Measurements from ENCODE around the gene S1PR3. TPM values are rescaled to one million over a fixed set of nuclear protein-coding genes. Genes with fewer than 3 reads are reported as not detected.
A peak's percentile ranks its signal among the peaks of the same experiment; 100 is the strongest.

Gene S1PR3
- total and polyA plus RNA-seq, 4 donors, result 1.4 to 4.5 (median 2.9) TPM

DNA sequence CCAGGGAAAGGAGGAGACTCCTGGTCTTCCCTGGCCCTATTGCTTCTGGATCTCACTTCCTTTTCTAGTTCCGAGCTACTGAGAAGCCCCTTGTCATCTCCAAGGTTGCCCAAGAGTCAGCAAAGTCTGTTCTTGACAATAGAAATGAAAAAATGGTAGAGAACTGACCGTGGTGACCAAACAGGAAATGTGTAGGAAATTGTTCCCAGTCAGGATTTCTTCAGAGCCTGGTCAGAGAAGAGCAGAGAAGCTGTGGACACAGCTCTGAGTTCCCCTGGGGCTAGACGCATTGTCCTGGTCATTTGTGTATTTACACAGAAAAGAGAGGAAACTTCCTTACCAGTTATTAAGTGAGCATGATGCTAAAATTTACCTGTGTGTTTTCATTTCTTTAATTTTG lies 35.6 kb downstream of the S1PR3 start:
- Histone ChIP-seq H3K27ac (ENCODE audit: low read depth in 1 of 2, low read length in 2 of 2) (no peak overlapping the region), H3K9me3 (ENCODE audit: control insufficient read depth in 4 of 4, low read length in 3 of 4) (peaks cover 0 to 18% (median 3%) of the 10 kb centered on the region in 4 donors), H3K27me3 (ENCODE audit: control insufficient read depth in 4 of 4, insufficient read depth in 4 of 4, low read length in 3 of 4) (no peaks in the 10 kb centered on the region), H3K4me1 (ENCODE audit: control insufficient read depth in 4 of 4, insufficient read depth in 4 of 4, low read length in 3 of 4) (no peaks in the 10 kb centered on the region), H3K36me3 (ENCODE audit: control insufficient read depth in 4 of 4, insufficient read depth in 3 of 4, low read depth in 1 of 4, low read length in 3 of 4) (no peaks in the 10 kb centered on the region), H3K9ac (ENCODE audit: low read depth in 1 of 2, low read length in 2 of 2) (no peak overlapping the region), H3K4me3 (ENCODE audit: low read depth in 1 of 3, low read length in 3 of 3) (no peak overlapping the region)
- no peak for DNase-seq (ENCODE audit: low spot score)
- no peak for TF ChIP-seq RAD21 (IDR thresholded peaks at IDR 0.05)
- TF ChIP-seq, protein P1, sequence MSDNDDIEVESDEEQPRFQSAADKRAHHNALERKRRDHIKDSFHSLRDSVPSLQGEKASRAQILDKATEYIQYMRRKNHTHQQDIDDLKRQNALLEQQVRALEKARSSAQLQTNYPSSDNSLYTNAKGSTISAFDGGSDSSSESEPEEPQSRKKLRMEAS (IDR thresholded peaks at IDR 0.05), result peak; percentile 13
- TF ChIP-seq NR2F2 (IDR thresholded peaks at IDR 0.05), result no peak
- no peak for TF ChIP-seq HNF4A (conservative IDR thresholded peaks at IDR 0.05)
- no peak for TF ChIP-seq FOXA1 (IDR thresholded peaks at IDR 0.05)
- TF ChIP-seq, protein P2, sequence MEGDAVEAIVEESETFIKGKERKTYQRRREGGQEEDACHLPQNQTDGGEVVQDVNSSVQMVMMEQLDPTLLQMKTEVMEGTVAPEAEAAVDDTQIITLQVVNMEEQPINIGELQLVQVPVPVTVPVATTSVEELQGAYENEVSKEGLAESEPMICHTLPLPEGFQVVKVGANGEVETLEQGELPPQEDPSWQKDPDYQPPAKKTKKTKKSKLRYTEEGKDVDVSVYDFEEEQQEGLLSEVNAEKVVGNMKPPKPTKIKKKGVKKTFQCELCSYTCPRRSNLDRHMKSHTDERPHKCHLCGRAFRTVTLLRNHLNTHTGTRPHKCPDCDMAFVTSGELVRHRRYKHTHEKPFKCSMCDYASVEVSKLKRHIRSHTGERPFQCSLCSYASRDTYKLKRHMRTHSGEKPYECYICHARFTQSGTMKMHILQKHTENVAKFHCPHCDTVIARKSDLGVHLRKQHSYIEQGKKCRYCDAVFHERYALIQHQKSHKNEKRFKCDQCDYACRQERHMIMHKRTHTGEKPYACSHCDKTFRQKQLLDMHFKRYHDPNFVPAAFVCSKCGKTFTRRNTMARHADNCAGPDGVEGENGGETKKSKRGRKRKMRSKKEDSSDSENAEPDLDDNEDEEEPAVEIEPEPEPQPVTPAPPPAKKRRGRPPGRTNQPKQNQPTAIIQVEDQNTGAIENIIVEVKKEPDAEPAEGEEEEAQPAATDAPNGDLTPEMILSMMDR (IDR thresholded peaks at IDR 0.05; ENCODE audit: low read depth, low read length, missing input control), result no peak
- WGBS, result 64% methylated on average over 3 of the region's 3 CpGs

DNA sequence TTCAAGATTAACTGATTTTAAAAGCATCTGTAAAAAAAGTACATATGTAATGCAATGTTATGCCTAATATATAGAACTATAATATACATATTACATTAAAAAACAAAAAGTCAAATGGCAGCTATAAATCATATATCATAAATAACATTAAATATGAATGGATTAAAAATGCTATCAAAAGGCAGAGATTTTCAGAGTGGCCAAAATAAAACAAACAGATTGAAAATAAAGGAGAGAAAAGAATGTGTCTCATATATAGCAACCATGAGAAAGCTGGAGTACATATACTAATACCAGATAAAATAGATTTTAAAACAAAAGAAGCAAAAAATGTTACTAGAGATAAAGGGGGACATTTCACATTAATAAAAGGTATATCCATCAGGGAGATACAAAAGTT lies 38.5 kb downstream of the S1PR3 start:
- TF ChIP-seq TAF1 (conservative IDR thresholded peaks at IDR 0.05) (no peak), EGR1 (IDR thresholded peaks at IDR 0.05; ENCODE audit: low read depth in 2 of 2) (no peak), FOXA2 (IDR thresholded peaks at IDR 0.05) (no peak), RAD21 (IDR thresholded peaks at IDR 0.05) (no peak), RXRA (IDR thresholded peaks at IDR 0.05) (no peak), HNF4A (conservative IDR thresholded peaks at IDR 0.05) (no peak), HNF4G (IDR thresholded peaks at IDR 0.05) (no peak), YY1 (IDR thresholded peaks at IDR 0.05) (no peak), SP1 (IDR thresholded peaks at IDR 0.05) (no peak)
- TF ChIP-seq, protein P3, sequence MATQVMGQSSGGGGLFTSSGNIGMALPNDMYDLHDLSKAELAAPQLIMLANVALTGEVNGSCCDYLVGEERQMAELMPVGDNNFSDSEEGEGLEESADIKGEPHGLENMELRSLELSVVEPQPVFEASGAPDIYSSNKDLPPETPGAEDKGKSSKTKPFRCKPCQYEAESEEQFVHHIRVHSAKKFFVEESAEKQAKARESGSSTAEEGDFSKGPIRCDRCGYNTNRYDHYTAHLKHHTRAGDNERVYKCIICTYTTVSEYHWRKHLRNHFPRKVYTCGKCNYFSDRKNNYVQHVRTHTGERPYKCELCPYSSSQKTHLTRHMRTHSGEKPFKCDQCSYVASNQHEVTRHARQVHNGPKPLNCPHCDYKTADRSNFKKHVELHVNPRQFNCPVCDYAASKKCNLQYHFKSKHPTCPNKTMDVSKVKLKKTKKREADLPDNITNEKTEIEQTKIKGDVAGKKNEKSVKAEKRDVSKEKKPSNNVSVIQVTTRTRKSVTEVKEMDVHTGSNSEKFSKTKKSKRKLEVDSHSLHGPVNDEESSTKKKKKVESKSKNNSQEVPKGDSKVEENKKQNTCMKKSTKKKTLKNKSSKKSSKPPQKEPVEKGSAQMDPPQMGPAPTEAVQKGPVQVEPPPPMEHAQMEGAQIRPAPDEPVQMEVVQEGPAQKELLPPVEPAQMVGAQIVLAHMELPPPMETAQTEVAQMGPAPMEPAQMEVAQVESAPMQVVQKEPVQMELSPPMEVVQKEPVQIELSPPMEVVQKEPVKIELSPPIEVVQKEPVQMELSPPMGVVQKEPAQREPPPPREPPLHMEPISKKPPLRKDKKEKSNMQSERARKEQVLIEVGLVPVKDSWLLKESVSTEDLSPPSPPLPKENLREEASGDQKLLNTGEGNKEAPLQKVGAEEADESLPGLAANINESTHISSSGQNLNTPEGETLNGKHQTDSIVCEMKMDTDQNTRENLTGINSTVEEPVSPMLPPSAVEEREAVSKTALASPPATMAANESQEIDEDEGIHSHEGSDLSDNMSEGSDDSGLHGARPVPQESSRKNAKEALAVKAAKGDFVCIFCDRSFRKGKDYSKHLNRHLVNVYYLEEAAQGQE (IDR thresholded peaks at IDR 0.05), result no peak
- no peaks in the 10 kb centered on the region for H3K36me3 ChIP-seq (ENCODE audit: control insufficient read depth in 4 of 4, insufficient read depth in 3 of 4, low read depth in 1 of 4, low read length in 3 of 4)
- no peak overlapping the region for H3K27ac ChIP-seq (ENCODE audit: low read depth in 1 of 2, low read length in 2 of 2)
- H3K4me1 ChIP-seq (ENCODE audit: control insufficient read depth in 4 of 4, insufficient read depth in 4 of 4, low read length in 3 of 4), result no peaks in the 10 kb centered on the region
- H3K4me3 ChIP-seq (ENCODE audit: low read depth in 1 of 3, low read length in 3 of 3), result no peak overlapping the region
- no peak overlapping the region for H3K9ac ChIP-seq (ENCODE audit: low read depth in 1 of 2, low read length in 2 of 2)
- peaks cover 0 to 19% (median 3%) of the 10 kb centered on the region in 4 donors for H3K9me3 ChIP-seq (ENCODE audit: control insufficient read depth in 4 of 4, low read length in 3 of 4)
- no peak for DNase-seq (ENCODE audit: low spot score)
- H3K27me3 ChIP-seq (ENCODE audit: control insufficient read depth in 4 of 4, insufficient read depth in 4 of 4, low read length in 3 of 4), result no peaks in the 10 kb centered on the region

DNA sequence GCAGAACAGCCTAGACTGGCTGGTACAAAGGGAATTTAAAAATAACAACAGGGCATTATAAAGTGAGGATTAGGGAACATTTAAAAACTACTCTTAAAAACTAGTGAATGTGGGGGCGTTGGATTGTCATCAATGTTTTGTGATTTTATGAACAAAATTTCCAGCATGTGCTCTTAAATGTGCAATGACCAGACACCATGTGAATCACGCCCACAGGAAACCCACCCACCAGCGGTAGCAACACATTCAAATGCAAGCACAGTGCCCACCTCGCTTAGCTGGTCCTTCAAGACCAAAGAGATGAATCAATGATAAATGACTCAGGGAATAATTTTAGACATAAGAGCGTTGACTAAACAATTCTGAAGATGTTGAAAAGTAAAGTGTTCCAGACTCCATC lies 40.9 kb downstream of the S1PR3 start:
- Histone ChIP-seq H3K36me3 (ENCODE audit: control insufficient read depth in 4 of 4, insufficient read depth in 3 of 4, low read depth in 1 of 4, low read length in 3 of 4) (no peaks in the 10 kb centered on the region), H3K9ac (ENCODE audit: low read depth in 1 of 2, low read length in 2 of 2) (no peak overlapping the region), H3K4me3 (ENCODE audit: low read depth in 1 of 3, low read length in 3 of 3) (no peak overlapping the region), H3K27me3 (ENCODE audit: control insufficient read depth in 4 of 4, insufficient read depth in 4 of 4, low read length in 3 of 4) (no peaks in the 10 kb centered on the region), H3K9me3 (ENCODE audit: control insufficient read depth in 4 of 4, low read length in 3 of 4) (peaks cover 0 to 19% (median 3%) of the 10 kb centered on the region in 4 donors), H3K4me1 (ENCODE audit: control insufficient read depth in 4 of 4, insufficient read depth in 4 of 4, low read length in 3 of 4) (no peaks in the 10 kb centered on the region), H3K27ac (ENCODE audit: low read depth in 1 of 2, low read length in 2 of 2) (no peak overlapping the region)
- WGBS, result 84% methylated on average over 5 of the region's 5 CpGs
- DNase-seq (ENCODE audit: low spot score), result no peak
- TF ChIP-seq, protein P3 (IDR thresholded peaks at IDR 0.05), result no peak
- TF ChIP-seq ATF3 (IDR thresholded peaks at IDR 0.05) (no peak), RXRA (IDR thresholded peaks at IDR 0.05) (no peak), JUND (IDR thresholded peaks at IDR 0.05) (no peak), FOXA2 (IDR thresholded peaks at IDR 0.05) (no peak), RAD21 (IDR thresholded peaks at IDR 0.05) (no peak), YY1 (IDR thresholded peaks at IDR 0.05) (no peak), FOXA1 (IDR thresholded peaks at IDR 0.05) (no peak), NR2F2 (IDR thresholded peaks at IDR 0.05) (no peak)
- TF ChIP-seq, protein P2 (IDR thresholded peaks at IDR 0.05; ENCODE audit: low read depth, low read length, missing input control), result no peak
